ENCODE measurements around the gene ZER1. TPM values are rescaled to one million over a fixed set of nuclear protein-coding genes. Genes with fewer than 3 reads are reported as not detected.

ZER1 gene
- total and polyA plus RNA-seq, 3 donors from 2014 or later = 96.8 to 118 (median 112) TPM

DNA sequence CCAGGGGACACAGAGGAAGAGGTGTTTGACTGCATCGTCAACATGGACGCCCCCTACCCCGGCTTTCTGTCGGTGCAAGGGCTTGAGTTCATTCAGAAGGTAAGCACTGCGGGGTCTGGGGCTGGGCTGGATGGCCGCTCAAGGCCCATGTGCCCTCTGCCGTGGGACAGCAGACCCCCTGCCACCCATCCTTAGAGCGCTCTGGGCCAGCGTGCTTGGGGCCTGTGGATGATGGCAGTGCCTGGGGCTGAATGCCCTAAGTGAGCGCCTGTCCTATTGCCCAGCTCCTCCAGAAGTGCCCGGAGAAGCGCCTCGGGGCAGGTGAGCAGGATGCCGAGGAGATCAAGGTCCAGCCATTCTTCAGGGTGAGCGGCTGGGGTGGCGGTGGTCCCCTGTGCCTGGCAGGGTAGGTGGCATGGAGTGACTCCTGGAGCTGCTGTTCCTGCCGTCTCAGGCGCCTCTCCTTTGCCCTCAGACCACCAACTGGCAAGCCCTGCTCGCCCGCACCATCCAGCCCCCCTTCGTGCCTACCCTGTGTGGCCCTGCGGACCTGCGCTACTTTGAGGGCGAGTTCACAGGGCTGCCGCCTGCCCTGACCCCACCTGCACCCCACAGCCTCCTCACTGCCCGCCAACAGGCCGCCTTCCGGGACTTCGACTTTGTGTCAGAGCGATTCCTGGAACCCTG lies 51.7 kb downstream of the ZER1 start:
- H3K4me1 ChIP-seq = peaks cover 7% of the 10 kb centered on the region

GRCh38 chr9:128718475-128718874 lies 53.3 kb downstream of the ZER1 start:
- Histone ChIP-seq H3K9me3 (no peaks in the 10 kb centered on the region), H3K4me3 (no peak overlapping the region), H3K4me1 (no peaks in the 10 kb centered on the region), H3K27ac (no peak overlapping the region), H3K27me3 (no peaks in the 10 kb centered on the region), H3K36me3 (ENCODE audit: low read depth, missing control alignments) (no peaks in the 10 kb centered on the region)
- no peak for DNase-seq
- intact Hi-C loops (cut with DNase I; ENCODE audit: low total_unique reads) = no loop called here
- 83 to 89% methylated on average over 3 to 5 of the region's 5 CpGs for WGBS, 2 donors
- TF ChIP-seq CTCF (IDR thresholded peaks at IDR 0.05) (no peak), POLR2A (IDR thresholded peaks at IDR 0.05) (no peak)

More for the DNA sequence above, 51.7 kb downstream of the ZER1 start:
- TF ChIP-seq CTCF (IDR thresholded peaks at IDR 0.05) = no peak
- no peak for TF ChIP-seq POLR2A (IDR thresholded peaks at IDR 0.05)
- no peaks in the 10 kb centered on the region for H3K36me3 ChIP-seq (ENCODE audit: low read depth, missing control alignments)
- 89 to 96% methylated on average over 14 to 30 of the region's 30 CpGs for WGBS, 2 donors
- H3K9me3 ChIP-seq = no peaks in the 10 kb centered on the region
- no peak for DNase-seq
- H3K27me3 ChIP-seq = no peaks in the 10 kb centered on the region
- H3K4me3 ChIP-seq = no peak overlapping the region
- no peak overlapping the region for H3K27ac ChIP-seq
- intact Hi-C loops (cut with DNase I; ENCODE audit: low total_unique reads) = no loop called here

- intact Hi-C loops (cut with DNase I; ENCODE audit: low total_unique reads) = no loop called here
- no peaks in the 10 kb centered on the region for H3K36me3 ChIP-seq (ENCODE audit: low read depth, missing control alignments)
- no peak for DNase-seq
- H3K9me3 ChIP-seq = no peaks in the 10 kb centered on the region
- no peak overlapping the region for H3K27ac ChIP-seq
- H3K27me3 ChIP-seq = no peaks in the 10 kb centered on the region
- H3K4me3 ChIP-seq = no peak overlapping the region
- TF ChIP-seq POLR2A (IDR thresholded peaks at IDR 0.05) = no peak
- no peak for TF ChIP-seq CTCF (IDR thresholded peaks at IDR 0.05)
- 86 to 96% methylated on average over 7 to 8 of the region's 8 CpGs for WGBS, 2 donors
- no peaks in the 10 kb centered on the region for H3K4me1 ChIP-seq
Observed at GRCh38 chr9:128718047-128718446, 53.7 kb downstream of the ZER1 start.

DNA sequence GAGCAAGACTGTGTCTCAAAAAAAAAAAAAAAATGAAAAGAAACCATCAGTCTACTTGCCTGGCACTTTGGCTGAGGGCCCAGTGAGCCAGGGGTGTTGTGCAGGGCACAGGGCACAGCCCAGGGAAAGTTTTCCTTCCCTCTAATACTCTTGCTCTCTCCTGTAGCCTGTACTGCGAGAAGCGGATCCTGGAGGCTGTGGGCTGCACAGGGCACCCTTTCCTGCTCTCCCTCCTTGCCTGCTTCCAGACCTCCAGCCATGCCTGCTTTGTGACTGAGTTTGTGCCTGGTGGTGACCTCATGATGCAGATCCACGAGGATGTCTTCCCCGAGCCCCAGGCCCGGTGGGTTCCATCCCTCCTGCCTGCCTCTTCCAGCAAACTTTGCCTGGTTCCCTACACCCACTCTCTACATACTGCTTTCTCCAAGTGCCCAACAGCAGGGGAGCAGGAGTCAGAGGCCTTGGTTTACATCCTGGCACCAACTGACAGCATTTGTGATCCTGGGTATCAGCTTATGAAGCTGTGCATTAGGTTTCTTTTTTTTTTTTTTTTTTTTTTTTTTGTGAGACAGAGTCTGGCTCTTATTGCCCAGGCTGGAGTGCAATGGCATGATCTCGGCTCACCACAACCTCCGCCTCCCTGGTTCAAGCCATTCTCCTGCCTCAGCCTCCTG lies 55.0 kb downstream of the ZER1 start:
- WGBS, 2 donors = 93 to 94% methylated on average over 7 of the region's 7 CpGs
- no peak for DNase-seq
- Histone ChIP-seq H3K36me3 (ENCODE audit: low read depth, missing control alignments) (no peaks in the 10 kb centered on the region), H3K9me3 (no peaks in the 10 kb centered on the region), H3K27ac (no peak overlapping the region), H3K27me3 (no peaks in the 10 kb centered on the region), H3K4me1 (no peaks in the 10 kb centered on the region), H3K4me3 (no peak overlapping the region)
- TF ChIP-seq CTCF (IDR thresholded peaks at IDR 0.05) (no peak), POLR2A (IDR thresholded peaks at IDR 0.05) (no peak)
- intact Hi-C loops (cut with DNase I; ENCODE audit: low total_unique reads) = no loop called here

DNA sequence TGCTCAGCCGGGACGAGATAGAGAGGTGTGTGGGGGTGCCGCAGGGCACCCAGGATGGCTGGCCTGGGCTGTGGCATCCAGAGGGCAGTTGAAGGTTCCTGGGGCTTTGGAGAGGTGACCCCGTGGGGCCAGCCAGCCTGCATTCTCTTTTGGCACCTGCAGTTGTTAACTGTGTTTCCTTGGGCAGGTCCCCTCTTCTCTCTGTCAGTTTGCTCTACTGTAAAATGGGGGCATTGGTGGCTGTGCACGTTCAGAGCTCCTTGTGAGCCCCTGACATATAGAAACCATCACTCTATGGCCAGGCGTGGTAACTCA lies 56.3 kb downstream of the ZER1 start:
- no peak overlapping the region for H3K4me3 ChIP-seq
- H3K4me1 ChIP-seq = no peaks in the 10 kb centered on the region
- no peak for DNase-seq
- no peak for TF ChIP-seq CTCF (IDR thresholded peaks at IDR 0.05)
- TF ChIP-seq POLR2A (IDR thresholded peaks at IDR 0.05) = no peak
- intact Hi-C loops (cut with DNase I; ENCODE audit: low total_unique reads) = no loop called here
- no peaks in the 10 kb centered on the region for H3K36me3 ChIP-seq (ENCODE audit: low read depth, missing control alignments)
- H3K27me3 ChIP-seq = no peaks in the 10 kb centered on the region
- no peaks in the 10 kb centered on the region for H3K9me3 ChIP-seq
- WGBS, 2 donors = 88 to 90% methylated on average over 6 of the region's 6 CpGs
- H3K27ac ChIP-seq = no peak overlapping the region
